ENCODE measurements around the gene CFAP74. TPM values are rescaled to one million over a fixed set of nuclear protein-coding genes. Genes with fewer than 3 reads are reported as not detected.

Gene CFAP74
- polyA plus RNA-seq, 2 of the 4 experiments (the other 2 are of a cell fraction), result 0.03 to 0.04 TPM

DNA sequence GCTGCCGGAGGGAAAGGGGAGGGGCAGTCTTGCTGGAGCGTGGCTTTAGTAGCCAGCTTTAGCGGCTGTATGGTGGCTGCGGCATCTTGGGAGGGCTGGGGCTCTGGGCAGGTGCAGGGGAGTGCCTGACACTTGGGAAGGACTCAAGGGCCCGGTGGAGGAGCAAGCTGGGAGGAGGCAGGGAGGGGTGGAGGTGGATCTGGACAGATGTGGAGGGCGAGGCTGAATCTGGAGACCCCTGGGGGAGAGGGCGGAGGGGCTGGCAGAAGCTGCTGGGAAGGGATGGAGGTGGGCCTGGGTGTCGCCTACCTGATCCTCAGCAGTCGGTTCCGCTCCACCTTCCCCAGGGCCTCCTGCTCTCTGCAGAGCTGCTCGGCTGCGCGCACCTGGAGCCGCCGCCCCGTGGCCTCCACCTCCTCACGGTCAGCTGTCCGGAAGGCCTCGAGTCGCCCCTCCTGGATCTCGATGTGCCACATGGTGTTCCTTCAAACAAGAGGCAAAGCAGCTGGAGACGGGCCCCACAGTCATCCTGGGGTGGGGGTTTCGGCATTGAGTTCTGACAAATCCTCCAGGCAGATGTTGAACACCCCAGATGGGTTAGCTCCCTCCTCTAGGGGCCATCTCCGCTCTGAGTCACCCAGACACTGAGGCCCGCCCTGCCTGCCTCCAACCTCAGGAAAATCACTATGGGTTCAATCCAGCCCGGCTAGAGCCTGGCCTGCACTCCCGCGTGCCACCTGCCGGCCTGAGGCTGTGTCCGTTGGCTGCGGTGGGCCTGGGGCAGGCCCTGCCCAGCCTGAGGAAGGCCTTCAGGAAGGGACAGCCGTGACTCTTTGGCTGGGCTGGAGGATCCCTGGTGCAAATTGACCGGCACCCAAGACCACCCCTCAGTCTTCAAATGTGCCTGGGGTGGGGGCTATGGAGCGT lies 29.6 kb downstream of the CFAP74 start:
- H3K4me2 ChIP-seq, result no peak overlapping the region
- DNase-seq (ENCODE audit: low read depth in 1 of 2, low spot score in 1 of 2) (no peak), ATAC-seq (no peak), FAIRE-seq (no peak)
- H3K4me3 ChIP-seq, result no peak overlapping the region
- ChIA-PET CTCF (interaction anchor here (1.2 kb wide), 2 partner anchors 29 to 37 kb away, joined by 3 to 4 read pairs; no protein-coding TSS in a partner anchor), POLR2A (no interaction called here)
- TF ChIP-seq RNF2 (IDR thresholded peaks at IDR 0.05; ENCODE audit: borderline replicate concordance, low read depth) (no peak), POLR2AphosphoS2 (conservative IDR thresholded peaks at IDR 0.05; ENCODE audit: low read length) (no peak), CBX8 (IDR thresholded peaks at IDR 0.05) (no peak), FOSB (CRISPR knock-in tag; IDR thresholded peaks at IDR 0.05) (no peak), MAFK (IDR thresholded peaks at IDR 0.05; ENCODE audit: partially characterized antibody) (no peak), JUN (IDR thresholded peaks at IDR 0.05) (no peak), HOXA7 (CRISPR knock-in tag; IDR thresholded peaks at IDR 0.05) (no peak), CEBPB (IDR thresholded peaks at IDR 0.05) (no peak), BHLHE40 (IDR thresholded peaks at IDR 0.05; ENCODE audit: low read depth, low read length) (no peak), NR3C1 (IDR thresholded peaks at IDR 0.05) (no peak), FOXS1 (CRISPR knock-in tag; IDR thresholded peaks at IDR 0.05) (no peak), GATA3 (IDR thresholded peaks at IDR 0.05; ENCODE audit: borderline replicate concordance) (no peak), JUNB (IDR thresholded peaks at IDR 0.05) (no peak), EHMT2 (IDR thresholded peaks at IDR 0.05; ENCODE audit: low read depth) (no peak)
- TF ChIP-seq, protein P1, sequence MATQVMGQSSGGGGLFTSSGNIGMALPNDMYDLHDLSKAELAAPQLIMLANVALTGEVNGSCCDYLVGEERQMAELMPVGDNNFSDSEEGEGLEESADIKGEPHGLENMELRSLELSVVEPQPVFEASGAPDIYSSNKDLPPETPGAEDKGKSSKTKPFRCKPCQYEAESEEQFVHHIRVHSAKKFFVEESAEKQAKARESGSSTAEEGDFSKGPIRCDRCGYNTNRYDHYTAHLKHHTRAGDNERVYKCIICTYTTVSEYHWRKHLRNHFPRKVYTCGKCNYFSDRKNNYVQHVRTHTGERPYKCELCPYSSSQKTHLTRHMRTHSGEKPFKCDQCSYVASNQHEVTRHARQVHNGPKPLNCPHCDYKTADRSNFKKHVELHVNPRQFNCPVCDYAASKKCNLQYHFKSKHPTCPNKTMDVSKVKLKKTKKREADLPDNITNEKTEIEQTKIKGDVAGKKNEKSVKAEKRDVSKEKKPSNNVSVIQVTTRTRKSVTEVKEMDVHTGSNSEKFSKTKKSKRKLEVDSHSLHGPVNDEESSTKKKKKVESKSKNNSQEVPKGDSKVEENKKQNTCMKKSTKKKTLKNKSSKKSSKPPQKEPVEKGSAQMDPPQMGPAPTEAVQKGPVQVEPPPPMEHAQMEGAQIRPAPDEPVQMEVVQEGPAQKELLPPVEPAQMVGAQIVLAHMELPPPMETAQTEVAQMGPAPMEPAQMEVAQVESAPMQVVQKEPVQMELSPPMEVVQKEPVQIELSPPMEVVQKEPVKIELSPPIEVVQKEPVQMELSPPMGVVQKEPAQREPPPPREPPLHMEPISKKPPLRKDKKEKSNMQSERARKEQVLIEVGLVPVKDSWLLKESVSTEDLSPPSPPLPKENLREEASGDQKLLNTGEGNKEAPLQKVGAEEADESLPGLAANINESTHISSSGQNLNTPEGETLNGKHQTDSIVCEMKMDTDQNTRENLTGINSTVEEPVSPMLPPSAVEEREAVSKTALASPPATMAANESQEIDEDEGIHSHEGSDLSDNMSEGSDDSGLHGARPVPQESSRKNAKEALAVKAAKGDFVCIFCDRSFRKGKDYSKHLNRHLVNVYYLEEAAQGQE (IDR thresholded peaks at IDR 0.05), result no peak
- TF ChIP-seq, protein P2, sequence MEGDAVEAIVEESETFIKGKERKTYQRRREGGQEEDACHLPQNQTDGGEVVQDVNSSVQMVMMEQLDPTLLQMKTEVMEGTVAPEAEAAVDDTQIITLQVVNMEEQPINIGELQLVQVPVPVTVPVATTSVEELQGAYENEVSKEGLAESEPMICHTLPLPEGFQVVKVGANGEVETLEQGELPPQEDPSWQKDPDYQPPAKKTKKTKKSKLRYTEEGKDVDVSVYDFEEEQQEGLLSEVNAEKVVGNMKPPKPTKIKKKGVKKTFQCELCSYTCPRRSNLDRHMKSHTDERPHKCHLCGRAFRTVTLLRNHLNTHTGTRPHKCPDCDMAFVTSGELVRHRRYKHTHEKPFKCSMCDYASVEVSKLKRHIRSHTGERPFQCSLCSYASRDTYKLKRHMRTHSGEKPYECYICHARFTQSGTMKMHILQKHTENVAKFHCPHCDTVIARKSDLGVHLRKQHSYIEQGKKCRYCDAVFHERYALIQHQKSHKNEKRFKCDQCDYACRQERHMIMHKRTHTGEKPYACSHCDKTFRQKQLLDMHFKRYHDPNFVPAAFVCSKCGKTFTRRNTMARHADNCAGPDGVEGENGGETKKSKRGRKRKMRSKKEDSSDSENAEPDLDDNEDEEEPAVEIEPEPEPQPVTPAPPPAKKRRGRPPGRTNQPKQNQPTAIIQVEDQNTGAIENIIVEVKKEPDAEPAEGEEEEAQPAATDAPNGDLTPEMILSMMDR (IDR thresholded peaks at IDR 0.05), result no peak
- 74% methylated on average over 20 of the region's 34 CpGs for WGBS (ENCODE audit: missing lambda C conversion rate)
- no peaks in the 10 kb centered on the region for H3K9me3 ChIP-seq
- H3K4me1 ChIP-seq, result no peaks in the 10 kb centered on the region
- no peak overlapping the region for H3K27ac ChIP-seq

DNA sequence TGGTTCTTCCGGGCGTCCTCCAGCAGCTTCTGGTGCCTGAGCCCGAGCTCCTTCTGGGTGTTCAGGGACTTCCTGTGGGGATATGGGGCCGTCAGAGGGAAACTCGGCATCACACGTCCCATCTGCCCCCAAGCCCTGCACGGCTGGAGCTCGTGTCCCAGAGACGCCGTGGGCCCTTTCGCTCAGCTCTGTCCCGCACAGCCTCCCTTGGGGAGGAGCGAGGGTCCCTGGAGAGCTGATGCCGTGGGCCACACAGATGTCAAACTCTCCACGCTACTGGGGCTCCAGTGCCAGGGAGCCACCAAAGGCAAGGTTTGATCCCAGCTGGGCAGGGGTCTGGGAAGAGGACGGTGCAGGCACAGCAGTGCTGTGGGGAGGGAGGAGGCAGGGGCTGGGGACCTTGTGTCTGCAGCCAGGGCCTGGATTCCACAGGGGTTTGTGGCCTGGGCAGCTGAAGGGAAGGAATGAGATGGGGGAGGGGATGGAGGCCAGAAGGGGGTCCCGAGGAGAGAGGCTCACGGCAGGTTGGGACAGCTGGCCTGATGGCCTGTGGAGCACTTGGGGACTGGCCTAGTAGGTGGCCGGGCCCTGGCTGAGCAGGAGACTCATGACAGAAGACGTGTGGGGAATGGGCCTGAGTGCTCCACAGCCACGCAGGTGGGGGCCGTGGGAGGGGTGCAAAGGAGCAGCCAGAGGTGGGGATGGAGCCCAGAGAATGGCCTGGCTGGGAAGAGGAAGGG lies 30.4 kb downstream of the CFAP74 start:
- 56% methylated on average over 10 of the region's 22 CpGs for WGBS (ENCODE audit: missing lambda C conversion rate)
- CTCF ChIA-PET, result interaction anchor here (1.2 kb wide), 1 partner anchor 29 kb away, joined by 4 read pairs; no protein-coding TSS in a partner anchor
- POLR2A ChIA-PET, result no interaction called here

More for the DNA sequence above, 30.4 kb downstream of the CFAP74 start:
- TF ChIP-seq, protein P2 (IDR thresholded peaks at IDR 0.05), result no peak
- TF ChIP-seq, protein P3, sequence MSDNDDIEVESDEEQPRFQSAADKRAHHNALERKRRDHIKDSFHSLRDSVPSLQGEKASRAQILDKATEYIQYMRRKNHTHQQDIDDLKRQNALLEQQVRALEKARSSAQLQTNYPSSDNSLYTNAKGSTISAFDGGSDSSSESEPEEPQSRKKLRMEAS (IDR thresholded peaks at IDR 0.05), result no peak
- no peak for TF ChIP-seq SREBF2 (IDR thresholded peaks at IDR 0.05)
- no peak for TF ChIP-seq NR3C1 (IDR thresholded peaks at IDR 0.05)
- TF ChIP-seq ZC3H11A (IDR thresholded peaks at IDR 0.05), result no peak
- TF ChIP-seq HOXB5 (CRISPR knock-in tag; IDR thresholded peaks at IDR 0.05), result no peak
- TF ChIP-seq, protein P4, sequence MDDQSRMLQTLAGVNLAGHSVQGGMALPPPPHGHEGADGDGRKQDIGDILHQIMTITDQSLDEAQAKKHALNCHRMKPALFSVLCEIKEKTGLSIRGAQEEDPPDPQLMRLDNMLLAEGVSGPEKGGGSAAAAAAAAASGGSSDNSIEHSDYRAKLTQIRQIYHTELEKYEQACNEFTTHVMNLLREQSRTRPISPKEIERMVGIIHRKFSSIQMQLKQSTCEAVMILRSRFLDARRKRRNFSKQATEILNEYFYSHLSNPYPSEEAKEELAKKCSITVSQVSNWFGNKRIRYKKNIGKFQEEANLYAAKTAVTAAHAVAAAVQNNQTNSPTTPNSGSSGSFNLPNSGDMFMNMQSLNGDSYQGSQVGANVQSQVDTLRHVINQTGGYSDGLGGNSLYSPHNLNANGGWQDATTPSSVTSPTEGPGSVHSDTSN (IDR thresholded peaks at IDR 0.05), result no peak
- no peak for TF ChIP-seq FOSL2 (IDR thresholded peaks at IDR 0.05)
- no peak for TF ChIP-seq FOSL2 (CRISPR knock-in tag; IDR thresholded peaks at IDR 0.05)
- TF ChIP-seq HEYL (CRISPR knock-in tag; IDR thresholded peaks at IDR 0.05), result no peak
- Histone ChIP-seq H3K4me2 (no peak overlapping the region), H3K4me1 (no peaks in the 10 kb centered on the region), H3K9me3 (no peaks in the 10 kb centered on the region), H3K4me3 (no peak overlapping the region), H3K27ac (no peak overlapping the region)
- FAIRE-seq (no peak), ATAC-seq (no peak), DNase-seq (ENCODE audit: low read depth in 1 of 2, low spot score in 1 of 2) (no peak)
